Dendritic cell treated with granulocyte-macrophage colony-stimulating factor and Interleukin-4, amounts not matched to agents 40 ng/mL and 50 ng/mL, for 4 days (primary cell): Measurements from ENCODE around the gene RNF144A.

Experiments
- H3K27ac Mint-ChIP-seq: one replicate; pipeline ENCODE4 v1.8.0; 2022; ENCODE audit warnings: mild to moderate bottlenecking, mixed read lengths
- H3K27me3 Mint-ChIP-seq: one replicate; pipeline ENCODE4 v1.8.0; 2022; ENCODE audit warnings: mild to moderate bottlenecking, mixed read lengths
- H3K36me3 Mint-ChIP-seq: one replicate; pipeline ENCODE4 v1.8.0; 2022; ENCODE audit warnings: low read depth, mixed read lengths
- H3K4me1 Mint-ChIP-seq: one replicate; pipeline ENCODE4 v1.8.0; 2022; ENCODE audit warnings: low read depth, mixed read lengths
- H3K4me3 Mint-ChIP-seq: one replicate; pipeline ENCODE4 v1.8.0; 2022; ENCODE audit warnings: mild to moderate bottlenecking, moderate library complexity, mixed read lengths
- H3K9me3 Mint-ChIP-seq: one replicate; pipeline ENCODE4 v1.8.0; 2022; ENCODE audit warnings: mixed read lengths
- intact Hi-C: fragments of 100-400 bp; cut with micrococcal nuclease; formaldehyde crosslinking; loops from one replicate; pipeline ENCODE4 v1.15.0; 2022

Gene RNF144A

DNA sequence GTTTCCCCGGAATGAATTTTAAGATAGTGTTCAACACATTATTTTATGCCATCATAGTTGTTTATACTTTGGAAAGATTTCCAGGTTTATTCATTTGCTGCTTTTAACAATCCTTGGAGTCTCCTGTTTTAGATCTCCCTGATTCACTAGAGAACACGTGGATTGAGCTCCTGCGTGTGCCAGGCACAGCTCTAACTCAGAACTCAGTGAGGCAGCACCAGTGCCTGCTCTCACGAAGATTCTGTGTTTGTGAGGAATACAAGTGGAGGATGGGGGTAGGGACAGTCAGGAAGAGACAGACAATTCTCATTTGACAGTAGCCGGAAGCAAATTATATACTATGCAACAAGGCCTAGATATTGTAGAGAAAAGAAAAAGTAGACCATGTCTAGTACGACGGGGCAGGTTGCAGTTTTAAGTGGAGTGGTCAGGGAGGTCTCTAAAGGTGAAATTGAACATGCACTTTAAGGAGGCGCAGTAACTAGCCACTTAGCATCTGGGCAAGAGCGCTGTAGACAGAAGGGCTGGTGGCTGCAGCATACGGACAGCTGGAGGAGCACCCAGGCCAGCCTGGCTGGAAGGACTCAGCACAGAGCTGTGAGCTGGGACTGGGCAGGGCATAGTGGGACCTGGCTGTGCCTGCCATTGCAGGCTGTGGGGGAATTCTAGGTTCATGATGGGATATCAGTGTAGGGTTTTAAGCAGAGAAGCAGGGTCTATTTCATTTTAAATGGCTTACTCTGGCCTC, 24.3 kb downstream of the RNF144A start:
- Mint-ChIP-seq H3K27me3 (no peaks in the 10 kb centered on the region), H3K4me3 (no peak overlapping the region), H3K36me3 (no peaks in the 10 kb centered on the region), H3K9me3 (no peaks in the 10 kb centered on the region), H3K4me1 (peaks cover 18% of the 10 kb centered on the region), H3K27ac (no peak overlapping the region)
- intact Hi-C loops = no loop called here

DNA sequence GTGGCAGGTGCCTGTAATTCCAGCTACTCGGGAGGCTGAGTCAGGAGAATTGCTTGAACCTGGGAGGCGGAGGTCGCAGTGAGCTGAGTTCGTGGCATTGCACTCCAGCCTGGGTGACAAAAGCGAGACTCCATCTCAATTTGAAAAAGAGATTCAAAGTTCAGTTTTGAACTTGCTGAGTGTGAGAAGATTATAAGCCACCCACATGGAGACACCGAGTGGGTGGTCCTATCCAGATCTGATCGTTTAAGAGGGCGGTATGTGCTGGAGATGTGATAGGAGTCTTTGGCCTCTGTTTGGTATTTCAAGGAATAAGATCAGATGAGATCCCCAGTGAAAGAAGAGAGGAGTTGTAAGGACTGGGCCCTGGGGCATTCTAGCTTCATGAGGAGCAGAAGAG, 25.6 kb downstream of the RNF144A start:
- Mint-ChIP-seq H3K4me1 (peaks cover 18% of the 10 kb centered on the region), H3K27ac (no peak overlapping the region), H3K27me3 (no peaks in the 10 kb centered on the region), H3K36me3 (no peaks in the 10 kb centered on the region), H3K9me3 (no peaks in the 10 kb centered on the region), H3K4me3 (no peak overlapping the region)
- intact Hi-C loops = no loop called here

- Mint-ChIP-seq H3K4me1 (peaks cover 18% of the 10 kb centered on the region), H3K9me3 (no peaks in the 10 kb centered on the region), H3K36me3 (no peaks in the 10 kb centered on the region), H3K4me3 (no peak overlapping the region), H3K27me3 (no peaks in the 10 kb centered on the region), H3K27ac (no peak overlapping the region)
- intact Hi-C loops = no loop called here
Measured at GRCh38 chr2:6943523-6943922, 26.3 kb downstream of the RNF144A start.

DNA sequence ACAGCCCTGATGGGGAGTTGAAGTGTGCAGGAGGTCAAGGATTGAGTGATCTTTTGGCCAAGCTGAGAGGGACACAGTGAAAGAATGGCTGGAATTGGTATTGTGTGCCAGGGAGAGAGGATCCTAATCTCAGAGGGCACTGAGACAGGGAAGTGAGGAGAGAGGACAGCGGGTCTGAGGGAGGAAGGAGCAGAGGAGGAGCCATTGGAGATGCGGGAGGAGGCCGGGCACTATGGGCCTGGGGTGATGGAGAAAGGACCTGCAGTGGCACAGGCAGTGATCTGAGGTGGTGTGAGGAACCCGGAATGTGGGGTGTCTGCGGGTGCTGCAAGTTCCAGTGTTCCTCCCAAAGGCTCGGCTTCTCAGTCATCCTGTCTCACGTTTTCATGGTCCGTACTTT, 26.8 kb downstream of the RNF144A start:
- intact Hi-C loops = no loop called here
- Mint-ChIP-seq H3K4me1 (peaks cover 18% of the 10 kb centered on the region), H3K9me3 (no peaks in the 10 kb centered on the region), H3K4me3 (no peak overlapping the region), H3K27me3 (no peaks in the 10 kb centered on the region), H3K27ac (no peak overlapping the region), H3K36me3 (no peaks in the 10 kb centered on the region)

DNA sequence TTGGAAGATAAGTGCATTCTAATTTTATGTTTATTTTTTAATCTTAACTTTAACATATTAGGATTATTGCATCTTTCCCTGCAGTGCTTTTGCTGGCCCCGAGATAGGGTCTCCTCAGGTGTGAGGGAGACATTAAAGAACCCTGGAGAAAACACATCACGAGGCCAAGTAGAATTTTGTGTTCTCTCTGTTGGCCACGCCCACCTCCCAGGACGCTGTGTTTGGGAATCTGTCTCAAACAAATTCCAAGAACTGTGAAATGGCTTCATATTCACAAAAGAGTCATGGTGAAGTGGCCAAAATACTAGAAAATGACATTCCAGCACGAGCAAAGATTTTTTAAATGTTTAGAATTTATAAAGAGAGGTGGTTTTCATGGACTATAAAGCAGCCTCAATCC, 27.3 kb downstream of the RNF144A start:
- Mint-ChIP-seq H3K36me3 (no peaks in the 10 kb centered on the region), H3K9me3 (no peaks in the 10 kb centered on the region), H3K27ac (no peak overlapping the region), H3K27me3 (no peaks in the 10 kb centered on the region), H3K4me3 (no peak overlapping the region), H3K4me1 (peaks cover 18% of the 10 kb centered on the region)
- intact Hi-C loops = no loop called here

- Mint-ChIP-seq H3K4me1 (peaks cover 18% of the 10 kb centered on the region), H3K36me3 (no peaks in the 10 kb centered on the region), H3K4me3 (no peak overlapping the region), H3K9me3 (no peaks in the 10 kb centered on the region), H3K27ac (peak overlapping the region; percentile 13), H3K27me3 (no peaks in the 10 kb centered on the region)
- intact Hi-C loops = no loop called here
Measured at GRCh38 chr2:6945087-6945813, 28.0 kb downstream of the RNF144A start.

GRCh38 chr2:6945821-6946220, 28.6 kb downstream of the RNF144A start:
- Mint-ChIP-seq H3K9me3 (no peaks in the 10 kb centered on the region), H3K27ac (peak overlapping the region; percentile 13), H3K4me1 (peaks cover 18% of the 10 kb centered on the region), H3K4me3 (no peak overlapping the region), H3K36me3 (no peaks in the 10 kb centered on the region), H3K27me3 (no peaks in the 10 kb centered on the region)
- intact Hi-C loops = no loop called here

DNA sequence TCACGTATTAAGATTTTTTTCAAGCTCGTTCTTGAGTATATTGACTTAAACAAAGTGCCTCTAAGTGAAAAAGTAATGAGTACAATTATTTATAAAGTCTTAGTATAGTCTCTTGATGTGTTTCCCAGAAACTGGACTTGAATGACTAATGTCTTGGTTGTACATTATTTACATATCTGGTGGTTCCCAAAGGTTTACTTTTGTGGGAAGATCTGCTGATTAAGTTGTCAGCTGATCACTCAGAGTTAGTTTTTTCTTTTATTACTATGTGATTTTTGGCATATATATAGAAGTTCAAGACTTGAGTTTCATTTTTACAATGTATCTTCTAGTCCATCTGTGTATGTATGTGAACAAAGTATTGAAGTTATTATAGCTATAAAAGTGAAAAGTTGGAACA, 29.5 kb downstream of the RNF144A start:
- Mint-ChIP-seq H3K4me1 (peaks cover 18% of the 10 kb centered on the region), H3K4me3 (no peak overlapping the region), H3K36me3 (no peaks in the 10 kb centered on the region), H3K9me3 (no peaks in the 10 kb centered on the region), H3K27ac (no peak overlapping the region), H3K27me3 (no peaks in the 10 kb centered on the region)
- intact Hi-C loops = no loop called here

GRCh38 chr2:6947929-6948676, 30.9 kb downstream of the RNF144A start:
- Mint-ChIP-seq H3K9me3 (no peaks in the 10 kb centered on the region), H3K36me3 (no peaks in the 10 kb centered on the region), H3K4me3 (no peak overlapping the region), H3K27me3 (no peaks in the 10 kb centered on the region), H3K4me1 (peaks cover 17% of the 10 kb centered on the region), H3K27ac (no peak overlapping the region)
- intact Hi-C loops = no loop called here

DNA sequence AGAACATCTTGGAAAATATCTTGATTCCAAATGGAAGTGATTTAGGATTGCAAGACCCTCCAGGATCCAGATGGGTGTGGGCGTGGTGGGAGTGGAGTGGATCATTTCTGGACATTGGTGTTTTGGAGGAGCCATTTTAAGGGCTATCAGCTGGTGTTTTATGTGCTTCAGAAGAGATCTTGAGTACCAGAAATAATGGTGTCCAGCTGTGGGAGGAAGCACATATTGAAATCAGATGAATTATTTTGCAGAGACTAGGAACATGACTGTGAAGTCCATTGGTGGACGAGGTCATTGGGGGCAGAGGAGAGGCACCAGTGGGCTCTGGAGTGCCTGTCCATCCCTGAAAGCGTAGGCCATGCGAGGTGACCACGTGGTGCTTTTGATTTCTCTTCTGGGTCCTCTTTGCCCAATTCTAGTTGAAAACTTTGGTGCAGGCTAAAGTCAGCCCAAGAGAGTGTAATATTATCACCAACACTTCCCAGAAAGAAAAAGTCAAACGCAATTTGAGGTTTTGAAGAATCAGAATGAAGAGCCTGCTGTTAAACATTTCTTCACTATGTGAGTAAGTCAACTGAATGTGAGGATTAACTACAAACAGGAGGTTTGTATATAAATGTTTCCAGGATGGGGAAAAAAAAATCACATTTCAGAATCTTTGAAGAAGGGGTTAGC, 31.6 kb downstream of the RNF144A start:
- Mint-ChIP-seq H3K27ac (no peak overlapping the region), H3K4me3 (no peak overlapping the region)
- intact Hi-C loops = no loop called here

DNA sequence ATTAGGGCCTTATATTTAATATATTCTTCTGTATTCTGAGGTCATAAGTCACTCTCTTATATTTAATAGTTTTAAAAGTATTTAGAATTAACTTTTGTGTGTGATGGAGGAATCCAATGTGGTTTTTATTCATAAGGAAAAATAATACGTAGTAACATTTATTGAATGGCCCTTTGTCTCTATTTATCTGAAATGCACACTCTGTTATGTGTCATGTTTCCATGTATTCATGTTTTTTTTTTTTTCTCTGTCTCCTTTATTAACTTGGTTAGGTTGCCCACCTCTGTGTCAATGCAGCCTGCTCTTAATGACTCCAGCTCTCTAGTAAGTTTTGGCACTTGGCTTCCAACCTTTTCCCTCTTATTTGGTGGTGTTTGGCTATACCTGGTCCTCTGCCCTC, 33.8 kb downstream of the RNF144A start:
- Mint-ChIP-seq H3K36me3 (no peaks in the 10 kb centered on the region), H3K4me3 (no peak overlapping the region), H3K27ac (no peak overlapping the region), H3K9me3 (no peaks in the 10 kb centered on the region), H3K4me1 (no peaks in the 10 kb centered on the region), H3K27me3 (no peaks in the 10 kb centered on the region)
- intact Hi-C loops = no loop called here

More for the DNA sequence above, 31.6 kb downstream of the RNF144A start:
- H3K36me3 Mint-ChIP-seq = no peaks in the 10 kb centered on the region
- no peaks in the 10 kb centered on the region for H3K9me3 Mint-ChIP-seq
- H3K4me1 Mint-ChIP-seq = peaks cover 9% of the 10 kb centered on the region
- no peaks in the 10 kb centered on the region for H3K27me3 Mint-ChIP-seq

- intact Hi-C loops = no loop called here
- Mint-ChIP-seq H3K27me3 (no peaks in the 10 kb centered on the region), H3K27ac (no peak overlapping the region), H3K4me3 (no peak overlapping the region), H3K4me1 (no peaks in the 10 kb centered on the region), H3K36me3 (no peaks in the 10 kb centered on the region), H3K9me3 (no peaks in the 10 kb centered on the region)
Measured at GRCh38 chr2:6952101-6952500, 34.9 kb downstream of the RNF144A start.

GRCh38 chr2:6954586-6954985, 37.4 kb downstream of the RNF144A start:
- intact Hi-C loops = no loop called here
- Mint-ChIP-seq H3K4me1 (no peaks in the 10 kb centered on the region), H3K27me3 (no peaks in the 10 kb centered on the region), H3K9me3 (no peaks in the 10 kb centered on the region), H3K36me3 (no peaks in the 10 kb centered on the region), H3K4me3 (no peak overlapping the region), H3K27ac (no peak overlapping the region)
